GM23338 (cell line): ENCODE measurements around the gene GMPR. TPM values are rescaled to one million over a fixed set of nuclear protein-coding genes. Genes with fewer than 3 reads are reported as not detected.

Experiments
- ATAC-seq: fragments of 200-7000 bp; cut with Tn5 transposase; 3 replicates; pipeline ENCODE4 v1.9.1; 2020
- DNase-seq: peaks from one replicate; pipeline ENCODE4 v3.0.0-alpha.2; 2015; ENCODE audit warnings: low spot score
- H2AFZ ChIP-seq: fragments of 200-600 bp; sonication (generic); 2 replicates; pipeline ENCODE4 v1.8.0; 2016; ENCODE audit warnings: antibody characterized with exemption, mild to moderate bottlenecking, moderate library complexity
- H3F3A ChIP-seq: fragments of 200-600 bp; sonication (generic); replicated peaks from 2 replicates; pipeline ENCODE4 v1.8.0; 2017; ENCODE audit warnings: antibody characterized with exemption, mixed run types, low read depth
- H3K27ac ChIP-seq: fragments of 200-600 bp; sonication (generic); 2 replicates; pipeline ENCODE4 v1.6.1; 2016; ENCODE audit warnings: low read depth
- H3K27me3 ChIP-seq: fragments of 200-600 bp; sonication (generic); 2 replicates; pipeline ENCODE4 v1.8.0; 2016; ENCODE audit warnings: mild to moderate bottlenecking, mixed run types, moderate library complexity; ENCODE audit not compliant: insufficient read depth
- H3K36me3 ChIP-seq: fragments of 200-600 bp; sonication (generic); 2 replicates; pipeline ENCODE4 v1.8.0; 2016; ENCODE audit warnings: mild to moderate bottlenecking; ENCODE audit not compliant: insufficient read depth
- H3K4me1 ChIP-seq: fragments of 200-600 bp; sonication (generic); 2 replicates; pipeline ENCODE4 v1.8.0; 2016; ENCODE audit warnings: mild to moderate bottlenecking, moderate library complexity; ENCODE audit not compliant: insufficient read depth
- H3K4me2 ChIP-seq: fragments of 200-600 bp; sonication (generic); 2 replicates; pipeline ENCODE4 v1.7.1; 2017; ENCODE audit warnings: mixed run types
- H3K4me3 ChIP-seq: fragments of 200-600 bp; sonication (generic); 2 replicates; pipeline ENCODE4 v1.6.1; 2016; ENCODE audit warnings: mixed run types
- H3K79me2 ChIP-seq: fragments of 200-600 bp; sonication (generic); replicated peaks from 2 replicates; pipeline ENCODE4 v1.8.0; 2017; ENCODE audit warnings: mild to moderate bottlenecking; ENCODE audit not compliant: insufficient read depth
- H3K9me2 ChIP-seq: fragments of 200-600 bp; sonication (generic); 2 replicates; pipeline ENCODE4 v1.8.0; 2017; ENCODE audit not compliant: insufficient read depth
- H4K20me1 ChIP-seq: fragments of 200-600 bp; sonication (generic); replicated peaks from 2 replicates; pipeline ENCODE4 v1.8.0; 2017; ENCODE audit warnings: mild to moderate bottlenecking; ENCODE audit not compliant: insufficient read depth
- H3K27ac Mint-ChIP-seq: 2 replicates; pipeline ENCODE4 v1.8.0; 2020; ENCODE audit warnings: inconsistent platforms, mild to moderate bottlenecking, moderate library complexity, mixed read lengths
- H3K27me3 Mint-ChIP-seq: 3 replicates; pipeline ENCODE4 v1.8.0; 2022; ENCODE audit warnings: low read depth, mild to moderate bottlenecking, moderate library complexity, mixed read lengths, inconsistent platforms; ENCODE audit not compliant: insufficient read depth, poor library complexity
- H3K36me3 Mint-ChIP-seq: 3 replicates; pipeline ENCODE4 v1.8.0; 2021; ENCODE audit warnings: low read depth, mild to moderate bottlenecking, inconsistent platforms, moderate library complexity, mixed read lengths
- H3K4me1 Mint-ChIP-seq: 3 replicates; pipeline ENCODE4 v1.8.0; 2020; ENCODE audit warnings: mild to moderate bottlenecking, inconsistent platforms, mixed read lengths
- H3K4me3 Mint-ChIP-seq: 3 replicates; pipeline ENCODE4 v1.8.0; 2021; ENCODE audit warnings: moderate library complexity, mild to moderate bottlenecking, inconsistent platforms, mixed read lengths
- H3K9me3 Mint-ChIP-seq: 3 replicates; pipeline ENCODE4 v1.8.0; 2020; ENCODE audit warnings: moderate library complexity, mild to moderate bottlenecking, inconsistent platforms, mixed read lengths
- CREB1 ChIP-seq: fragments of 250-450 bp; sonication (Bioruptor Pico); IDR thresholded peaks from 2 replicates; pipeline ENCODE4 v1.5.0; 2020; ENCODE audit warnings: low read depth, mild to moderate bottlenecking, moderate library complexity
- ETS1 ChIP-seq: IDR thresholded peaks from 2 replicates; pipeline ENCODE4 v1.6.1; 2016; ENCODE audit warnings: antibody characterized with exemption
- EZH2 ChIP-seq: fragments of 200-600 bp; sonication (generic); IDR thresholded peaks from one replicate; pipeline ENCODE4 v1.8.0; 2017; ENCODE audit warnings: antibody characterized with exemption, mild to moderate bottlenecking, low read depth; ENCODE audit not compliant: unreplicated experiment
- EZH2phosphoT487 ChIP-seq: fragments of 200-600 bp; sonication (generic); IDR thresholded peaks from one replicate; pipeline ENCODE4 v1.8.1; 2018; ENCODE audit warnings: antibody characterized with exemption; ENCODE audit not compliant: unreplicated experiment
- JUNB ChIP-seq: IDR thresholded peaks from one replicate; pipeline ENCODE4 v1.6.1; 2016; ENCODE audit warnings: antibody characterized with exemption; ENCODE audit not compliant: unreplicated experiment
- NANOG ChIP-seq: IDR thresholded peaks from 2 replicates; pipeline ENCODE4 v1.6.1; 2016; ENCODE audit warnings: antibody characterized with exemption, borderline replicate concordance
- POLR2AphosphoS5 ChIP-seq: IDR thresholded peaks from 2 replicates; pipeline ENCODE4 v1.6.1; 2016; ENCODE audit warnings: antibody characterized with exemption, low read depth
- STAT1 ChIP-seq: IDR thresholded peaks from one replicate; pipeline ENCODE4 v1.6.1; 2016; ENCODE audit warnings: antibody characterized with exemption; ENCODE audit not compliant: unreplicated experiment
- ZNF114 ChIP-seq: fragments of 250-450 bp; sonication (Bioruptor Pico); IDR thresholded peaks from 2 replicates; pipeline ENCODE4 v1.5.0; 2020; ENCODE audit warnings: mild to moderate bottlenecking, moderate library complexity
- ZNF331 ChIP-seq: fragments of 250-450 bp; sonication (Bioruptor Pico); IDR thresholded peaks from 2 replicates; pipeline ENCODE4 v1.5.0; 2020; ENCODE audit warnings: low read depth, mild to moderate bottlenecking, moderate library complexity
- polyA plus RNA-seq: library from polyadenylated mRNA; unstranded; fragments of >200 nt; fragmentation: Nextera tagmentation; extraction: Ambion mirVana; gene quantifications from 2 replicates; pipeline ENCODE4 v1.2.1, GENCODE V29; 2016
- total RNA-seq: library from RNA; depleted of rRNA; stranded (reverse); fragments of >200 nt; shearing (Covaris generic); gene quantifications from 2 replicates; pipeline ENCODE4 v1.2.3, GENCODE V29; 2014
- TF ChIP-seq, protein P1 (sequence below): fragments of 250-450 bp; sonication (Bioruptor Pico); IDR thresholded peaks from 2 replicates; pipeline ENCODE4 v1.5.0; 2020; ENCODE audit warnings: mild to moderate bottlenecking, moderate library complexity
- TF ChIP-seq, protein P2 (sequence below), 2 experiments: fragments of 200-600 bp in 1 of 2; sonication (generic) in 1 of 2; conservative IDR thresholded peaks; 2 replicates each; pipeline versions ENCODE4 v1.5.1 to v1.6.1; 2016 to 2017; ENCODE audit warnings: antibody characterized with exemption in 2 of 2, low read depth in 2 of 2, mild to moderate bottlenecking in 2 of 2, moderate library complexity in 1 of 2
- TF ChIP-seq, protein P3 (sequence below): IDR thresholded peaks from one replicate; pipeline ENCODE4 v1.6.1; 2018; ENCODE audit warnings: antibody characterized with exemption; ENCODE audit not compliant: unreplicated experiment

Gene GMPR
- total and polyA plus RNA-seq, 2 experiments from 2014 or later, result 0.23 to 0.35 TPM

DNA sequence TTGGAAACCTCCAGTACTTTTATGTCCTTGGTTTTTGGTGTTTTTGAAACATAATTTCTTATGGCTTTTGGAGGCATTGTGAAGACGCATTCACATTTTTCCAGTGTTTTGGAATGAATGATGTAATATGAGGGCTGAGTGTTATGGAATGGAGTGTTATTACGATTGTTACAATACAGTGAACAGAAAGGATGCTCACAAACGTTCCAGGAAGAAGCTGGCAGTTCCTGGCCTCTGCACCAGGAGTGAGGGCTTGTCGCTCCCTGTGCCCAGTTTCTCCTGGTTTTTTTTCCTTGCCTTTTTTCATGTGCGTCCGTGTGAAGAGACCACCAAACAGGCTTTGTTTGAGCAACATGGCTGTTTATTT is 20.3 kb downstream of the GMPR start:
- Histone ChIP-seq H2AFZ (peak overlapping the region; percentile 73; the same call in 1 of the 2 replicates), H3K4me1 (peaks cover 18% of the 10 kb centered on the region; the same call in 1 of the 2 replicates), H3F3A (no peaks in the 10 kb centered on the region), H3K79me2 (no peaks in the 10 kb centered on the region), H3K4me2 (0 out of 2 replicates have a peak overlapping the region, but pooled peaks have one; percentile 15), H3K4me3 (no peak overlapping the region), H3K27ac (no peak overlapping the region), H3K9me2 (peaks cover 7% of the 10 kb centered on the region), H3K36me3 (no peaks in the 10 kb centered on the region), H3K27me3 (no peaks in the 10 kb centered on the region), H4K20me1 (no peaks in the 10 kb centered on the region)
- ATAC-seq, result no peak
- no peak overlapping the region; the same call in 2 of the 3 replicates for H3K4me3 Mint-ChIP-seq
- H3K27me3 Mint-ChIP-seq, result peaks cover 8% of the 10 kb centered on the region
- peaks cover 19% of the 10 kb centered on the region for H3K4me1 Mint-ChIP-seq
- no peaks in the 10 kb centered on the region for H3K9me3 Mint-ChIP-seq
- no peak for DNase-seq
- TF ChIP-seq CREB1 (CRISPR knock-in tag) (no peak), STAT1 (no peak), EZH2 (no peak), POLR2AphosphoS5 (no peak), ZNF331 (no peak), EZH2phosphoT487 (no peak), NANOG (no peak), ETS1 (no peak), JUNB (no peak), ZNF114 (CRISPR knock-in tag) (no peak)
- TF ChIP-seq, protein P1, sequence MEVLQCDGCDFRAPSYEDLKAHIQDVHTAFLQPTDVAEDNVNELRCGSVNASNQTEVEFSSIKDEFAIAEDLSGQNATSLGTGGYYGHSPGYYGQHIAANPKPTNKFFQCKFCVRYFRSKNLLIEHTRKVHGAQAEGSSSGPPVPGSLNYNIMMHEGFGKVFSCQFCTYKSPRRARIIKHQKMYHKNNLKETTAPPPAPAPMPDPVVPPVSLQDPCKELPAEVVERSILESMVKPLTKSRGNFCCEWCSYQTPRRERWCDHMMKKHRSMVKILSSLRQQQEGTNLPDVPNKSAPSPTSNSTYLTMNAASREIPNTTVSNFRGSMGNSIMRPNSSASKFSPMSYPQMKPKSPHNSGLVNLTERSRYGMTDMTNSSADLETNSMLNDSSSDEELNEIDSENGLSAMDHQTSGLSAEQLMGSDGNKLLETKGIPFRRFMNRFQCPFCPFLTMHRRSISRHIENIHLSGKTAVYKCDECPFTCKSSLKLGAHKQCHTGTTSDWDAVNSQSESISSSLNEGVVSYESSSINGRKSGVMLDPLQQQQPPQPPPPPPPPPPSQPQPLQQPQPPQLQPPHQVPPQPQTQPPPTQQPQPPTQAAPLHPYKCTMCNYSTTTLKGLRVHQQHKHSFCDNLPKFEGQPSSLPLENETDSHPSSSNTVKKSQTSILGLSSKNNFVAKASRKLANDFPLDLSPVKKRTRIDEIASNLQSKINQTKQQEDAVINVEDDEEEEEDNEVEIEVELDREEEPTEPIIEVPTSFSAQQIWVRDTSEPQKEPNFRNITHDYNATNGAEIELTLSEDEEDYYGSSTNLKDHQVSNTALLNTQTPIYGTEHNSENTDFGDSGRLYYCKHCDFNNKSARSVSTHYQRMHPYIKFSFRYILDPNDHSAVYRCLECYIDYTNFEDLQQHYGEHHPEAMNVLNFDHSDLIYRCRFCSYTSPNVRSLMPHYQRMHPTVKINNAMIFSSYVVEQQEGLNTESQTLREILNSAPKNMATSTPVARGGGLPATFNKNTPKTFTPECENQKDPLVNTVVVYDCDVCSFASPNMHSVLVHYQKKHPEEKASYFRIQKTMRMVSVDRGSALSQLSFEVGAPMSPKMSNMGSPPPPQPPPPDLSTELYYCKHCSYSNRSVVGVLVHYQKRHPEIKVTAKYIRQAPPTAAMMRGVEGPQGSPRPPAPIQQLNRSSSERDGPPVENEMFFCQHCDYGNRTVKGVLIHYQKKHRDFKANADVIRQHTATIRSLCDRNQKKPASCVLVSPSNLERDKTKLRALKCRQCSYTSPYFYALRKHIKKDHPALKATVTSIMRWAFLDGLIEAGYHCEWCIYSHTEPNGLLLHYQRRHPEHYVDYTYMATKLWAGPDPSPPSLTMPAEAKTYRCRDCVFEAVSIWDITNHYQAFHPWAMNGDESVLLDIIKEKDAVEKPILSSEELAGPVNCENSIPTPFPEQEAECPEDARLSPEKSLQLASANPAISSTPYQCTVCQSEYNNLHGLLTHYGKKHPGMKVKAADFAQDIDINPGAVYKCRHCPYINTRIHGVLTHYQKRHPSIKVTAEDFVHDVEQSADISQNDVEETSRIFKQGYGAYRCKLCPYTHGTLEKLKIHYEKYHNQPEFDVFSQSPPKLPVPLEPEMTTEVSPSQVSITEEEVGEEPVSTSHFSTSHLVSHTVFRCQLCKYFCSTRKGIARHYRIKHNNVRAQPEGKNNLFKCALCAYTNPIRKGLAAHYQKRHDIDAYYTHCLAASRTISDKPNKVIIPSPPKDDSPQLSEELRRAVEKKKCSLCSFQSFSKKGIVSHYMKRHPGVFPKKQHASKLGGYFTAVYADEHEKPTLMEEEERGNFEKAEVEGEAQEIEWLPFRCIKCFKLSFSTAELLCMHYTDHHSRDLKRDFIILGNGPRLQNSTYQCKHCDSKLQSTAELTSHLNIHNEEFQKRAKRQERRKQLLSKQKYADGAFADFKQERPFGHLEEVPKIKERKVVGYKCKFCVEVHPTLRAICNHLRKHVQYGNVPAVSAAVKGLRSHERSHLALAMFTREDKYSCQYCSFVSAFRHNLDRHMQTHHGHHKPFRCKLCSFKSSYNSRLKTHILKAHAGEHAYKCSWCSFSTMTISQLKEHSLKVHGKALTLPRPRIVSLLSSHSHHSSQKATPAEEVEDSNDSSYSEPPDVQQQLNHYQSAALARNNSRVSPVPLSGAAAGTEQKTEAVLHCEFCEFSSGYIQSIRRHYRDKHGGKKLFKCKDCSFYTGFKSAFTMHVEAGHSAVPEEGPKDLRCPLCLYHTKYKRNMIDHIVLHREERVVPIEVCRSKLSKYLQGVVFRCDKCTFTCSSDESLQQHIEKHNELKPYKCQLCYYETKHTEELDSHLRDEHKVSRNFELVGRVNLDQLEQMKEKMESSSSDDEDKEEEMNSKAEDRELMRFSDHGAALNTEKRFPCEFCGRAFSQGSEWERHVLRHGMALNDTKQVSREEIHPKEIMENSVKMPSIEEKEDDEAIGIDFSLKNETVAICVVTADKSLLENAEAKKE, result no peak
- TF ChIP-seq, protein P2, sequence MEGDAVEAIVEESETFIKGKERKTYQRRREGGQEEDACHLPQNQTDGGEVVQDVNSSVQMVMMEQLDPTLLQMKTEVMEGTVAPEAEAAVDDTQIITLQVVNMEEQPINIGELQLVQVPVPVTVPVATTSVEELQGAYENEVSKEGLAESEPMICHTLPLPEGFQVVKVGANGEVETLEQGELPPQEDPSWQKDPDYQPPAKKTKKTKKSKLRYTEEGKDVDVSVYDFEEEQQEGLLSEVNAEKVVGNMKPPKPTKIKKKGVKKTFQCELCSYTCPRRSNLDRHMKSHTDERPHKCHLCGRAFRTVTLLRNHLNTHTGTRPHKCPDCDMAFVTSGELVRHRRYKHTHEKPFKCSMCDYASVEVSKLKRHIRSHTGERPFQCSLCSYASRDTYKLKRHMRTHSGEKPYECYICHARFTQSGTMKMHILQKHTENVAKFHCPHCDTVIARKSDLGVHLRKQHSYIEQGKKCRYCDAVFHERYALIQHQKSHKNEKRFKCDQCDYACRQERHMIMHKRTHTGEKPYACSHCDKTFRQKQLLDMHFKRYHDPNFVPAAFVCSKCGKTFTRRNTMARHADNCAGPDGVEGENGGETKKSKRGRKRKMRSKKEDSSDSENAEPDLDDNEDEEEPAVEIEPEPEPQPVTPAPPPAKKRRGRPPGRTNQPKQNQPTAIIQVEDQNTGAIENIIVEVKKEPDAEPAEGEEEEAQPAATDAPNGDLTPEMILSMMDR (conservative IDR thresholded peaks at IDR 0.05; ENCODE audit: low read depth in 2 of 2), result no peak
- TF ChIP-seq, protein P3, sequence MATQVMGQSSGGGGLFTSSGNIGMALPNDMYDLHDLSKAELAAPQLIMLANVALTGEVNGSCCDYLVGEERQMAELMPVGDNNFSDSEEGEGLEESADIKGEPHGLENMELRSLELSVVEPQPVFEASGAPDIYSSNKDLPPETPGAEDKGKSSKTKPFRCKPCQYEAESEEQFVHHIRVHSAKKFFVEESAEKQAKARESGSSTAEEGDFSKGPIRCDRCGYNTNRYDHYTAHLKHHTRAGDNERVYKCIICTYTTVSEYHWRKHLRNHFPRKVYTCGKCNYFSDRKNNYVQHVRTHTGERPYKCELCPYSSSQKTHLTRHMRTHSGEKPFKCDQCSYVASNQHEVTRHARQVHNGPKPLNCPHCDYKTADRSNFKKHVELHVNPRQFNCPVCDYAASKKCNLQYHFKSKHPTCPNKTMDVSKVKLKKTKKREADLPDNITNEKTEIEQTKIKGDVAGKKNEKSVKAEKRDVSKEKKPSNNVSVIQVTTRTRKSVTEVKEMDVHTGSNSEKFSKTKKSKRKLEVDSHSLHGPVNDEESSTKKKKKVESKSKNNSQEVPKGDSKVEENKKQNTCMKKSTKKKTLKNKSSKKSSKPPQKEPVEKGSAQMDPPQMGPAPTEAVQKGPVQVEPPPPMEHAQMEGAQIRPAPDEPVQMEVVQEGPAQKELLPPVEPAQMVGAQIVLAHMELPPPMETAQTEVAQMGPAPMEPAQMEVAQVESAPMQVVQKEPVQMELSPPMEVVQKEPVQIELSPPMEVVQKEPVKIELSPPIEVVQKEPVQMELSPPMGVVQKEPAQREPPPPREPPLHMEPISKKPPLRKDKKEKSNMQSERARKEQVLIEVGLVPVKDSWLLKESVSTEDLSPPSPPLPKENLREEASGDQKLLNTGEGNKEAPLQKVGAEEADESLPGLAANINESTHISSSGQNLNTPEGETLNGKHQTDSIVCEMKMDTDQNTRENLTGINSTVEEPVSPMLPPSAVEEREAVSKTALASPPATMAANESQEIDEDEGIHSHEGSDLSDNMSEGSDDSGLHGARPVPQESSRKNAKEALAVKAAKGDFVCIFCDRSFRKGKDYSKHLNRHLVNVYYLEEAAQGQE, result no peak
- H3K36me3 Mint-ChIP-seq, result no peaks in the 10 kb centered on the region
- no peak overlapping the region for H3K27ac Mint-ChIP-seq
